GM12874 (cell line): ENCODE data around the gene NFATC2.

Source experiments
- CTCF ChIP-seq: IDR thresholded peaks from 2 replicates; pipeline ENCODE4 v1.5.1; 2011; ENCODE audit warnings: low read depth, mild to moderate bottlenecking, control low read depth, low read length, moderate library complexity; ENCODE audit not compliant: insufficient read depth

NFATC2 gene

GRCh38 chr20:51516855-51517254 lies 25.7 kb downstream of the NFATC2 start:
- TF ChIP-seq CTCF = no peak

- no peak for TF ChIP-seq CTCF
These were observed 27.7 kb downstream of the NFATC2 start for GRCh38 chr20:51514836-51515235.

DNA sequence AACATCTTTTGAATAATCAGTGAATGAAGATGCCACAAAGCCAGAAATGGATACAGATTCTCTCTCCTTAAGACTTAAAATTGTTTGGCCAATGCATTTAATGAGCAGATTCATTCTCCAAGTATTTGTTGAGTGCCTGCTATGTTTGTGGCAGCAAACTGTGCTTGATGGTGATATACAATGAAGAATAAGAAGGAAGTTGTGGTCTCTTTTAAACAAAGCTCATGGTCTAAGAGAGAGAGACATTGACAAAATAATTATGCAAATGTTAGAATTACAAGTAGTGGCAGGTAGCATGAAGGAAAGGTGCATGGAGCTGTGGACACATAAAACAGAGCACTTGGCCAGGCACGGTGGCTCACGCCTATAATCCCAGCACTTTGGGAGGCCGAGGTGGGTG lies 28.3 kb downstream of the NFATC2 start:
- no peak for TF ChIP-seq CTCF

- TF ChIP-seq CTCF = no peak
These were observed 29.0 kb downstream of the NFATC2 start for GRCh38 chr20:51513545-51513944.

DNA sequence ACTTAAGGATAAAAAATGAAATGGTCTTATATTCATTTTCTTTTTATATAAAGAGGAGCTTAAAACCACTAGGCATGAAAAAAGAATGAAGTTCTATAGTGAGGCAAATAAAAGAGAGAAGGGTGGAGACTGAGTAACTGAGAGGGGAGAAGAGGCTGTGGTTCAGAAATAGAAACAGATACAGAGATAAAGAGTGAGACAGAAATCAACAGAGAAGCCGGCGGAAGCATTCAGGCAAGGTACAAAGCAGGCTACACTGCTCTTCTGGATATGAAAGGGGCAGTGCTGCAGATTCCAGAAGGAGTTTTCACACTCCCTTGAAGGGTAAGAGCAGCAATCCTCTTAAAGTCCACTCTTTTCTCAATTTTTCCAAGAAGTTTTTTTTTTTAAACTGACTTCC lies 29.9 kb downstream of the NFATC2 start:
- no peak for TF ChIP-seq CTCF

GRCh38 chr20:51511861-51512619 lies 30.5 kb downstream of the NFATC2 start:
- TF ChIP-seq CTCF = no peak

DNA sequence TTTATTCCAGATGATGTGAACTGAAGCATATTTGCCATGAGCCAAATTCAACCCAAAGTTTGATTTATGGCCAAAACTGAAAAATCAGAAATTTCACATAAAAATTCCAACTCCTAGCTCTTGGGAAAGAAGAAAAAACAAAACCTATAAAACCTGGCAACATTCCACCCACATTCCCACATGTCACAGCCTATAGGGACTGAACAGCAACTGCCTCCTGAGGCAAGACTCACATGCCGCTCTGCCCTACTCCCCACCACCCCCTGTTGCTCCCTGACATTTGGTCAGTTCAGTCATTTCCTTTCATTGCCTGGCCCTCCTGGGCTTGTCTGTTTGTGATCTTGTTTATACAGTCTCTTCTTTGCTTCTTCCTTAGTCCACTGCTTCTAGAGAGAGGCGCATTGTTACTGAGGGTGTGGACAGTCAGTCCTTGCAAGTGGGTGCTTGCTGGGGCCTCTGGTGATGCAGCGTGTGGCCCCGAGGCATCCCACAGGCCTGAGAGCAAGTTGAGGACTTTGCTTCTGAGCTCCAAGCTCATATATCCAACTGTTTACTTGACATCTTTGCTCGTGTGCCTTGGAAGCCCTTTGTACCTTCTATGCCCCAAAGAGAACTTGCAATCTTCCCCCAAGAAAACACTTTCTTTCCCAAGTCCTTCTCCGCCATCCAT lies 31.4 kb downstream of the NFATC2 start:
- TF ChIP-seq CTCF = no peak
